DND-41 (cell line): ENCODE results near the gene ALOX5.
A peak's percentile ranks its signal among the peaks of the same experiment; 100 is the strongest.
"Not testable (repeated sequence)": the region's sequence is repeated elsewhere in the genome, so short reads cannot be mapped to it uniquely, and the experiment has no call there.

Source experiments
- ATAC-seq: fragments of 200-7000 bp; cut with Tn5 transposase; 3 replicates; pipeline ENCODE4 v1.9.1; 2021; ENCODE audit warnings: low read depth; ENCODE audit not compliant: insufficient read depth
- DNase-seq: peaks from one replicate; pipeline ENCODE4 v3.0.0-alpha.2; 2020
- H2AFZ ChIP-seq: 2 replicates; pipeline ENCODE4 v1.6.0; 2012; ENCODE audit warnings: low read depth, low read length
- H3K27ac ChIP-seq: 2 replicates; pipeline ENCODE4 v1.5.1; 2012; ENCODE audit warnings: low read length, inconsistent platforms
- H3K27me3 ChIP-seq: fragments of 200-600 bp; sonication (generic); 2 replicates; pipeline ENCODE4 v1.6.0; 2012; ENCODE audit warnings: low read length, mild to moderate bottlenecking, inconsistent platforms; ENCODE audit not compliant: insufficient read depth, poor library complexity
- H3K36me3 ChIP-seq: 2 replicates; pipeline ENCODE4 v1.5.1; 2012; ENCODE audit warnings: low read length, inconsistent platforms; ENCODE audit not compliant: insufficient read depth
- H3K4me1 ChIP-seq: 2 replicates; pipeline ENCODE4 v1.5.1; 2012; ENCODE audit warnings: mild to moderate bottlenecking, low read length; ENCODE audit not compliant: insufficient read depth
- H3K4me2 ChIP-seq: 2 replicates; pipeline ENCODE4 v1.6.0; 2012; ENCODE audit warnings: mild to moderate bottlenecking, moderate library complexity, low read length, inconsistent platforms; ENCODE audit not compliant: insufficient read depth
- H3K4me3 ChIP-seq, 2 experiments: fragments of 200-600 bp in 1 of 2; shearing (Covaris generic) in 1 of 2; 2 replicates each; pipeline ENCODE4 v1.5.1; 2012 to 2016; ENCODE audit warnings: inconsistent platforms in 2 of 2, low read length in 2 of 2, mild to moderate bottlenecking in 2 of 2, low read depth in 1 of 2, moderate library complexity in 1 of 2
- H3K79me2 ChIP-seq: 2 replicates; pipeline ENCODE4 v1.6.0; 2012; ENCODE audit warnings: low read length, inconsistent platforms; ENCODE audit not compliant: insufficient read depth
- H3K9ac ChIP-seq: 2 replicates; pipeline ENCODE4 v1.6.0; 2012; ENCODE audit warnings: low read depth, mild to moderate bottlenecking, inconsistent platforms, low read length, moderate library complexity
- H3K9me3 ChIP-seq: 2 replicates; pipeline ENCODE4 v1.5.1; 2012; ENCODE audit warnings: low read length, moderate library complexity, mild to moderate bottlenecking, inconsistent platforms; ENCODE audit not compliant: insufficient read depth, severe bottlenecking
- H4K20me1 ChIP-seq: 2 replicates; pipeline ENCODE4 v1.6.0; 2012; ENCODE audit warnings: low read length; ENCODE audit not compliant: insufficient read depth
- CTCF ChIP-seq: IDR thresholded peaks from 2 replicates; pipeline ENCODE4 v1.5.1; 2012; ENCODE audit warnings: borderline replicate concordance, low read length, moderate library complexity, mild to moderate bottlenecking; ENCODE audit not compliant: poor library complexity, severe bottlenecking; ENCODE audit errors: extremely low read depth
- EZH2 ChIP-seq: IDR thresholded peaks from 3 replicates; pipeline ENCODE4 v1.6.1; 2012; ENCODE audit warnings: borderline replicate concordance, low read depth, mild to moderate bottlenecking, moderate library complexity, low read length, inconsistent platforms; ENCODE audit not compliant: severe bottlenecking

The ALOX5 gene

GRCh38 chr10:45410807-45411606, 37.0 kb downstream of the ALOX5 start:
- H3K4me2 ChIP-seq: no peak overlapping the region
- DNase-seq (no peak), ATAC-seq (peak; percentile 39; the same call in 1 of the 3 replicates)

GRCh38 chr10:45411607-45411940, 37.6 kb downstream of the ALOX5 start:
- Histone ChIP-seq H3K27me3 (no peaks in the 10 kb centered on the region), H3K9ac (no peak overlapping the region), H3K79me2 (no peaks in the 10 kb centered on the region), H3K27ac (no peak overlapping the region), H2AFZ (no peak overlapping the region), H3K4me3 (no peak overlapping the region), H3K4me2 (no peak overlapping the region), H3K9me3 (no peaks in the 10 kb centered on the region), H3K36me3 (no peaks in the 10 kb centered on the region), H3K4me1 (no peaks in the 10 kb centered on the region), H4K20me1 (no peaks in the 10 kb centered on the region)
- no peak for TF ChIP-seq EZH2
- TF ChIP-seq CTCF: no peak
- no peak for DNase-seq
- no peak for ATAC-seq

More at GRCh38 chr10:45410807-45411606, 37.0 kb downstream of the ALOX5 start:
- H2AFZ ChIP-seq: no peak overlapping the region
- H3K9ac ChIP-seq: no peak overlapping the region
- no peaks in the 10 kb centered on the region for H3K79me2 ChIP-seq
- H3K4me1 ChIP-seq: no peaks in the 10 kb centered on the region
- H3K36me3 ChIP-seq: no peaks in the 10 kb centered on the region
- no peak overlapping the region for H3K4me3 ChIP-seq
- H3K27ac ChIP-seq: no peak overlapping the region
- H4K20me1 ChIP-seq: no peaks in the 10 kb centered on the region
- no peak for TF ChIP-seq EZH2
- no peak for TF ChIP-seq CTCF
- H3K27me3 ChIP-seq: no peaks in the 10 kb centered on the region
- H3K9me3 ChIP-seq: no peaks in the 10 kb centered on the region

GRCh38 chr10:45415062-45415461, 41.0 kb downstream of the ALOX5 start:
- H3K4me1 ChIP-seq: peaks cover 11% of the 10 kb centered on the region
- not testable (repeated sequence) for H3K9me3 ChIP-seq, ATAC-seq, H3K27me3 ChIP-seq, H3K4me2 ChIP-seq, H3K4me3 ChIP-seq, H3K9ac ChIP-seq, H3K36me3 ChIP-seq, DNase-seq, H2AFZ ChIP-seq, H3K27ac ChIP-seq, H3K79me2 ChIP-seq, H4K20me1 ChIP-seq

- no peak overlapping the region for H3K9ac ChIP-seq
- no peaks in the 10 kb centered on the region for H3K9me3 ChIP-seq
- peaks cover 26% of the 10 kb centered on the region for H3K4me1 ChIP-seq
- H3K27me3 ChIP-seq: peaks cover 5% of the 10 kb centered on the region
- no peak overlapping the region for H3K27ac ChIP-seq
- DNase-seq: no peak
- ATAC-seq: no peak
- no peak overlapping the region for H2AFZ ChIP-seq
- TF ChIP-seq CTCF: no peak
- no peak for TF ChIP-seq EZH2
- no peak overlapping the region for H3K4me2 ChIP-seq
- H4K20me1 ChIP-seq: 0 out of 2 replicates have a peak, but pooled peaks cover 1% of the 10 kb centered on the region
- H3K36me3 ChIP-seq: no peaks in the 10 kb centered on the region
- H3K79me2 ChIP-seq: no peaks in the 10 kb centered on the region
- H3K4me3 ChIP-seq: no peak overlapping the region
These were observed 42.6 kb downstream of the ALOX5 start for GRCh38 chr10:45416603-45417002.
